Brain microvascular endothelial cell (primary cell): ENCODE data around the gene RANGAP1.

ENCODE experiments used
- DNase-seq: peaks from one replicate; pipeline ENCODE4 v3.0.0-alpha.2; 2020
- H3K27ac ChIP-seq: fragments of 250-450 bp; sonication (Bioruptor Pico); 2 replicates; pipeline ENCODE4 v1.5.1; 2020; ENCODE audit warnings: mild to moderate bottlenecking, moderate library complexity
- H3K27me3 ChIP-seq: fragments of 250-450 bp; sonication (Bioruptor Pico); replicated peaks from 2 replicates; pipeline ENCODE4 v1.5.1; 2020; ENCODE audit warnings: mild to moderate bottlenecking
- H3K36me3 ChIP-seq: fragments of 250-450 bp; sonication (Bioruptor Pico); replicated peaks from 2 replicates; pipeline ENCODE4 v1.5.1; 2020; ENCODE audit warnings: mild to moderate bottlenecking
- H3K4me3 ChIP-seq: 2 replicates; pipeline ENCODE4 v1.5.1; 2011; ENCODE audit warnings: low read depth, mild to moderate bottlenecking, control low read depth, low read length, moderate library complexity
- in situ Hi-C: cut with HindIII; loops from 2 replicates; pipeline ENCODE4 v1.10.0; 2017; ENCODE audit warnings: low sequenced_read_pairs, low pct_ligation_motif_present
- TF ChIP-seq, protein P1 (sequence below): IDR thresholded peaks from 2 replicates; pipeline ENCODE4 v1.5.1; 2011; ENCODE audit warnings: low read depth, mild to moderate bottlenecking, moderate library complexity, low read length, control low read depth, inconsistent platforms; ENCODE audit errors: missing control alignments

RANGAP1 gene

DNA sequence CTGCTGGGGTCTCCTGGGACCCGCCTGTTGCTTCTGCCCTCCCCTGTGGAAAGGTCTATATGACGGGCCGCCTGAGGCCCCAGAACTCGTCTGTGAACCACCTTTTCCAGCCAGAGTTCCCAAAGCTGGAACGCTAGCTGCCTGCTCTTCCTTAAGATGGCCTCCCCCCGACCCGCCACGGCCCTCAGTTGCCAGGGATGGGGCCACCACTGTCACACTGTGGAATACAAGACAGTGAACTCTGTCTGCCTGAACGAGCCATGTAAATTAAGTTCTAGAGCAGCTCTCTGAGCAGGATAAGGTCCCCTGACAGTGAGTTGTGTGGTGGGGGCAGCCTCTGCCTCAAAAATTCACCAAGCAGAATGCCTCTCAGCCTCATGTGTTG lies 55.6 kb downstream of the RANGAP1 start:
- no peak for DNase-seq
- no peak overlapping the region for H3K4me3 ChIP-seq
- no peaks in the 10 kb centered on the region for H3K27me3 ChIP-seq
- in situ Hi-C loops, result no loop called here
- TF ChIP-seq, protein P1, sequence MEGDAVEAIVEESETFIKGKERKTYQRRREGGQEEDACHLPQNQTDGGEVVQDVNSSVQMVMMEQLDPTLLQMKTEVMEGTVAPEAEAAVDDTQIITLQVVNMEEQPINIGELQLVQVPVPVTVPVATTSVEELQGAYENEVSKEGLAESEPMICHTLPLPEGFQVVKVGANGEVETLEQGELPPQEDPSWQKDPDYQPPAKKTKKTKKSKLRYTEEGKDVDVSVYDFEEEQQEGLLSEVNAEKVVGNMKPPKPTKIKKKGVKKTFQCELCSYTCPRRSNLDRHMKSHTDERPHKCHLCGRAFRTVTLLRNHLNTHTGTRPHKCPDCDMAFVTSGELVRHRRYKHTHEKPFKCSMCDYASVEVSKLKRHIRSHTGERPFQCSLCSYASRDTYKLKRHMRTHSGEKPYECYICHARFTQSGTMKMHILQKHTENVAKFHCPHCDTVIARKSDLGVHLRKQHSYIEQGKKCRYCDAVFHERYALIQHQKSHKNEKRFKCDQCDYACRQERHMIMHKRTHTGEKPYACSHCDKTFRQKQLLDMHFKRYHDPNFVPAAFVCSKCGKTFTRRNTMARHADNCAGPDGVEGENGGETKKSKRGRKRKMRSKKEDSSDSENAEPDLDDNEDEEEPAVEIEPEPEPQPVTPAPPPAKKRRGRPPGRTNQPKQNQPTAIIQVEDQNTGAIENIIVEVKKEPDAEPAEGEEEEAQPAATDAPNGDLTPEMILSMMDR, result no peak
- peaks cover 21% of the 10 kb centered on the region for H3K36me3 ChIP-seq
- no peak overlapping the region for H3K27ac ChIP-seq

DNA sequence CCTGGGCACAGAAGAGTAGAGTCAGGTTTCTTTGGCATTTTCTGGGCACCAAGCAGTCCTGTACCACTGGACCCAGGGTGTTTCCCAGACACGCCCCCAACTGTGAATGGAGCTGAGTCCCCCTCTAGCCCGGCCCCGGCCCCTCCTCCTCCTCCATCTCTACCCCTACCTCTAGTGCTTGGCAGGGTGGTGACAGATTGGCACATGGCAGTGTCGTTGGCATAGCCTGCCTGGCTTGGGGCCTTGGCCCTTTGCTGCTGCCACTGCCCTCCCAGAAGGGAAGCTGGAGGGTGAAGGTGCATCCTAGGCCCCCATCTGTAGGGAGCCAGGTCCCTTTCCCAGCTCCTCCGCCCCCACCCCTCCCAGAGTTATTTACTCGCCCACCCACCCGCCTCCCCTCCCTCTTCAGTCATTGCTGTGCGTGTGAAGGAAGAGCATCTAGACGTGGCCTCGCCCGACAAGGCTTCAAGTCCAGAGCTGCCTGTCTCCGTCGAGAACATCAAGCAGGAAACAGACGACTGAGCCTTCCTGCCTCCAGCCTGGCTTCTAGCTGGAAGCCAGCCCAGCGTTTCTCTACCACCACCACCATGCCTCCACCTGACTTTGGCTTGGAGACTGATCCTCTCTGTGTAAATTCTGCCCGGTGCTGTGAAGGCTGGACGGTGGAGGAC lies 56.1 kb downstream of the RANGAP1 start:
- TF ChIP-seq, protein P1, result no peak
- DNase-seq, result no peak
- in situ Hi-C loops, result no loop called here
- Histone ChIP-seq H3K4me3 (no peak overlapping the region), H3K36me3 (peaks cover 27% of the 10 kb centered on the region), H3K27me3 (no peaks in the 10 kb centered on the region), H3K27ac (no peak overlapping the region)

DNA sequence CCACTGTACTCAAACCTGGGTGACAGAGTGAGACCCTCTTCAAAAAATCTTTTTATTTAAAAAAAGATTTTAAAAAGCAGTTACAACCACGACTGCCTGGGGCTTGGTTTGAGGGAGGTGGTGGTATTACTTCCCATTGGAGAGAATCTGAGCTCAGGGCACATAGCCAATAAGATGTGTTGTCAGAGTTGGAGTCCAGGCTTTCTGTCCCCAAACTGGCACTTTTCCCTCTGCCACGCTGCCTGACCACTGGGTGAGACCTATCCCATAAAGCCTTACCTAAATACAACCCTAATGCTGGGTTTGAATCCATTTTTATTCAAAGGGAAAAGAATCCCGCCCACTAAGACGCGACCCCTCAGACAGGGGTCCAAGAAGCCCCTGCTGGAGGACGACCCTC lies 56.8 kb downstream of the RANGAP1 start:
- Histone ChIP-seq H3K36me3 (peaks cover 32% of the 10 kb centered on the region), H3K27me3 (no peaks in the 10 kb centered on the region), H3K27ac (no peak overlapping the region), H3K4me3 (no peak overlapping the region)
- in situ Hi-C loops, result no loop called here
- TF ChIP-seq, protein P1, result no peak
- DNase-seq, result no peak

DNA sequence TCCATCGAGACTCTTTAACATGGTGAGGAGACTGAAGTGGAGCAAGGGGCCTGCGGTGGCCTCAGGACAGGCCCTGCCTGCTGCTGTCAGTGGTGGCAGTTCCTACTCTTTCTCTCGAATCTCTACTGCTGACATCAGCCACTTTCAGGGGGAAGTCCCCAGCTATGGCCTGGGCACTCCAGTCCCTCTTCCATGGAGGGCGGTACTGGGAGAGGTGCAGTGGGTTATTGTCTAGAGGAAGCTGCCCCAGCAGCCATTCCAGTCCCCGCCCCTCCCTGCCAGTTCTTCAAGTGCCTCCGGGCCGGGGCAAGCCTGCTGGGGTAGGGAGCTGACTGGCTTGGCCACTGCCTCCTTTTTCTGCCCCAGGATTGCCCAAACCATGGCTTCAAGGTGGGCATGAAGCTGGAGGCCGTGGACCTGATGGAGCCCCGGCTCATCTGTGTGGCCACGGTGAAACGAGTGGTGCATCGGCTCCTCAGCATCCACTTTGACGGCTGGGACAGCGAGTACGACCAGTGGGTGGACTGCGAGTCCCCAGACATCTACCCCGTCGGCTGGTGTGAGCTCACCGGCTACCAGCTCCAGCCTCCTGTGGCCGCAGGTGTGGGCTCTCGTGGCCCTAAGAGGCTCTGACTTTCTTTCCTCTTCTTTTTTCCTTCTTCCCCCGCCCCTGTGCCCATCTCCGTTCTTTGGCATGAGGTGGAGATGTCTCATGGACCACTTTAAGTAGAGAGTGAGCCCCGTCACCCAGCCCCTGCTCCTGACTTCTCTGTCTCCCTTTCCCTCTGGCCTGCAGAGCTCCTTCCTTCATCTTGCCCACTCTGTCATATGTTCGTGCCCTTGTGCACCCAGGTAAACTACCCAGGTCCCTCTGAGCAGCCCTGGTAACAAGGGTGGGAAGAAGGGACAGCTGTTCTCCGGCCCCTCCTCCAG lies 59.0 kb downstream of the RANGAP1 start:
- Histone ChIP-seq H3K27ac (no peak overlapping the region), H3K4me3 (no peak overlapping the region), H3K27me3 (no peaks in the 10 kb centered on the region), H3K36me3 (peaks cover 51% of the 10 kb centered on the region)
- DNase-seq, result no peak
- in situ Hi-C loops, result no loop called here
- TF ChIP-seq, protein P1, result no peak

DNA sequence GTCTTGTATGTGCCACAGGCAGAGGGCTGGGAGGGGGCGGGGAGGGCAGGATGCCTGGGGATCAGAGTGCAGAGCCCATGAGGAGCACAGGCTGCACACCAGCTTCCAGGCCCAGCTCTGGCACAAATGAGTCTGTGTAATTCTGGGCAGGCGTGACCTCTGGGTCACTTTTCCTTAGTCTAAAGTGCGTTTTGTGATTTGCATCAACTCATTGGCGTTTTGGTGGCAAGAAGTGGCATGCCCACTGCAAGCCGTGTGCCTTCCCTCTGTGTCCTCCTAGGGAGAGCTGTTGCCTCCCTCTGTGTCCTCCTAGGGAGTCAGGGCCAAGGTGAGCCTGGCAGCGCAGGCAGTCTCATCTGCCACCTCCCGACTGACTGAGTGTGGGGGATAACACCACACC lies 62.5 kb downstream of the RANGAP1 start:
- in situ Hi-C loops, result no loop called here
- DNase-seq, result no peak
- TF ChIP-seq, protein P1, result no peak
- Histone ChIP-seq H3K27ac (no peak overlapping the region), H3K4me3 (no peak overlapping the region), H3K36me3 (peaks cover 64% of the 10 kb centered on the region), H3K27me3 (no peaks in the 10 kb centered on the region)
